Breast epithelium (tissue), 3 donors: Measurements from ENCODE around the gene PRDM15.

Experiments
- POLR2A ChIP-seq: fragments of 450-650 bp; IDR thresholded peaks from one replicate; pipeline ENCODE4 v1.6.1; 2016; ENCODE audit warnings: antibody characterized with exemption, mild to moderate bottlenecking, moderate library complexity
- POLR2AphosphoS5 ChIP-seq, 3 donors: sonication (generic); formaldehyde crosslinking; IDR thresholded peaks; one replicate each; pipeline ENCODE4 v1.6.1; 2017; ENCODE audit warnings: antibody characterized with exemption in 3 of 3
- TF ChIP-seq, protein P1 (sequence below), 3 donors: fragments of 450-650 bp; IDR thresholded peaks; one replicate each; pipeline ENCODE4 v1.5.1; 2016 to 2017; ENCODE audit warnings: antibody characterized with exemption in 3 of 3, mild to moderate bottlenecking in 3 of 3, moderate library complexity in 3 of 3

DNA sequence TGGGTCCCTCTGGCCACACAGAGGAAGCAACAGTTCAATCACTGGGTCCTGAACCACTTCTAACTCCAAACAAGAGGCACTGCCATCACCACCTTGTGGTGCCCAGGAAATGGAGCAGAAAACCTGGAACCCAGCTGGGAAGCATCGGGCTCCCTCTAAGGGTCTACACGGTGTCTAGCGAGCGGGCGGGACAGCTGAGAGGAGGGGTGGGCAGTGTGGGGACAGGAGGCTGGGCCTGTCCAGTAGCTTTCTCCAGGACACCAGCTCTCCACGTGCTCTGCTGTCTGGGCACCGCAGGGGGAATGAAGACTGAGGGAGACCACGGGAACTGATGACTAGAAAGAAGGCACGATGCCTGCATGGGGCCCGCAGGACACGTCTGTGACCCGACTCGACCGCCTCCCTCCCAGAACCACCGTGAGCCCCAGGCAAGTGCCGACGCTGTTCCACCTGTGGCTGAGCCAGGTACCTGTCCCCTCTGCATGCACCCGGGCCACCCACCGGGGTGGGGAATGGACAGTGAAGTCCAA is 5.4 kb upstream of the PRDM15 start:
- TF ChIP-seq, protein P1, sequence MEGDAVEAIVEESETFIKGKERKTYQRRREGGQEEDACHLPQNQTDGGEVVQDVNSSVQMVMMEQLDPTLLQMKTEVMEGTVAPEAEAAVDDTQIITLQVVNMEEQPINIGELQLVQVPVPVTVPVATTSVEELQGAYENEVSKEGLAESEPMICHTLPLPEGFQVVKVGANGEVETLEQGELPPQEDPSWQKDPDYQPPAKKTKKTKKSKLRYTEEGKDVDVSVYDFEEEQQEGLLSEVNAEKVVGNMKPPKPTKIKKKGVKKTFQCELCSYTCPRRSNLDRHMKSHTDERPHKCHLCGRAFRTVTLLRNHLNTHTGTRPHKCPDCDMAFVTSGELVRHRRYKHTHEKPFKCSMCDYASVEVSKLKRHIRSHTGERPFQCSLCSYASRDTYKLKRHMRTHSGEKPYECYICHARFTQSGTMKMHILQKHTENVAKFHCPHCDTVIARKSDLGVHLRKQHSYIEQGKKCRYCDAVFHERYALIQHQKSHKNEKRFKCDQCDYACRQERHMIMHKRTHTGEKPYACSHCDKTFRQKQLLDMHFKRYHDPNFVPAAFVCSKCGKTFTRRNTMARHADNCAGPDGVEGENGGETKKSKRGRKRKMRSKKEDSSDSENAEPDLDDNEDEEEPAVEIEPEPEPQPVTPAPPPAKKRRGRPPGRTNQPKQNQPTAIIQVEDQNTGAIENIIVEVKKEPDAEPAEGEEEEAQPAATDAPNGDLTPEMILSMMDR (IDR thresholded peaks at IDR 0.05): no peak
- no peak for TF ChIP-seq POLR2A
- TF ChIP-seq POLR2AphosphoS5 (IDR thresholded peaks at IDR 0.05): no peak
